SJSA1 (cell line): ENCODE measurements around the gene CLDN7. TPM values are rescaled to one million over a fixed set of nuclear protein-coding genes. Genes with fewer than 3 reads are reported as not detected.

Experiments
- DNase-seq, 2 experiments: peaks; one replicate each; pipeline ENCODE4 v3.0.0-alpha.2; 2015 to 2020; ENCODE audit warnings: low spot score in 2 of 2, low read depth in 1 of 2
- H3K27ac ChIP-seq: fragments of 250-450 bp; sonication (Bioruptor Pico); 2 replicates; pipeline ENCODE4 v1.5.1; 2020; ENCODE audit warnings: mild to moderate bottlenecking, moderate library complexity
- H3K27me3 ChIP-seq: fragments of 250-450 bp; sonication (Bioruptor Pico); replicated peaks from 2 replicates; pipeline ENCODE4 v1.5.1; 2020; ENCODE audit warnings: mild to moderate bottlenecking, moderate library complexity
- H3K36me3 ChIP-seq: fragments of 250-450 bp; sonication (Bioruptor Pico); 2 replicates; pipeline ENCODE4 v1.5.1; 2020; ENCODE audit warnings: mild to moderate bottlenecking
- H3K4me1 ChIP-seq: fragments of 250-450 bp; sonication (Bioruptor Pico); replicated peaks from 2 replicates; pipeline ENCODE4 v1.6.1; 2021; ENCODE audit warnings: mild to moderate bottlenecking
- H3K4me3 ChIP-seq: fragments of 250-450 bp; sonication (Bioruptor Pico); 2 replicates; pipeline ENCODE4 v1.5.1; 2020; ENCODE audit warnings: mild to moderate bottlenecking
- H3K9me3 ChIP-seq: fragments of 250-450 bp; sonication (Bioruptor Pico); replicated peaks from 2 replicates; pipeline ENCODE4 v1.5.1; 2020; ENCODE audit warnings: mild to moderate bottlenecking
- total RNA-seq: library from RNA; depleted of rRNA; stranded (reverse); fragments of >200 nt; shearing (Covaris generic); gene quantifications from 2 replicates; pipeline ENCODE4 v1.2.3, GENCODE V29; 2014

Gene CLDN7
- total RNA-seq, 1 experiment from 2014 or later: not detected

- Histone ChIP-seq H3K9me3 (no peaks in the 10 kb centered on the region), H3K4me1 (peaks cover 18% of the 10 kb centered on the region), H3K4me3 (peak within 1 kb of the TSS; percentile 35), H3K27ac (no peak within 1 kb of the TSS), H3K27me3 (peaks cover 20% of the 10 kb centered on the region), H3K36me3 (no peaks in the 10 kb centered on the region)
- peak; percentile 91 for DNase-seq
Observed at GRCh38 chr17:7281074-7281952, 19.0 kb upstream of the CLDN7 start, which contains the start of gene SLC2A4. Gene SLC2A4, plus strand, starts transcription at chr17:7281718. Its CDS starts 217 bp downstream, at chr17:7281935.

- Histone ChIP-seq H3K27ac (no peak overlapping the region), H3K4me1 (peaks cover 18% of the 10 kb centered on the region), H3K36me3 (no peaks in the 10 kb centered on the region), H3K27me3 (peaks cover 17% of the 10 kb centered on the region), H3K4me3 (peak overlapping the region; percentile 35), H3K9me3 (no peaks in the 10 kb centered on the region)
- peak; percentile 76 to 82 for DNase-seq
Observed at GRCh38 chr17:7280519-7281073, 18.3 kb upstream of the CLDN7 start.

- no peak for DNase-seq
- Histone ChIP-seq H3K9me3 (no peaks in the 10 kb centered on the region), H3K4me3 (no peak overlapping the region), H3K4me1 (peaks cover 18% of the 10 kb centered on the region), H3K36me3 (no peaks in the 10 kb centered on the region), H3K27ac (no peak overlapping the region), H3K27me3 (peaks cover 17% of the 10 kb centered on the region)
Observed at GRCh38 chr17:7279448-7279847, 17.2 kb upstream of the CLDN7 start.

- no peak overlapping the region for H3K27ac ChIP-seq
- no peak overlapping the region for H3K4me3 ChIP-seq
- H3K27me3 ChIP-seq: peaks cover 12% of the 10 kb centered on the region; the same call in 1 of the 2 replicates
- no peaks in the 10 kb centered on the region for H3K36me3 ChIP-seq
- peaks cover 26% of the 10 kb centered on the region for H3K4me1 ChIP-seq
- H3K9me3 ChIP-seq: no peaks in the 10 kb centered on the region
- DNase-seq: no peak
Observed at GRCh38 chr17:7266784-7267183, 4.5 kb upstream of the CLDN7 start.

- DNase-seq: no peak
- peaks cover 26% of the 10 kb centered on the region for H3K4me1 ChIP-seq
- H3K27ac ChIP-seq: no peak overlapping the region
- H3K36me3 ChIP-seq: peaks cover 3% of the 10 kb centered on the region
- H3K9me3 ChIP-seq: no peaks in the 10 kb centered on the region
- no peak overlapping the region for H3K4me3 ChIP-seq
- H3K27me3 ChIP-seq: peaks cover 13% of the 10 kb centered on the region; the same call in 1 of the 2 replicates
Observed at GRCh38 chr17:7263801-7264078, 1.5 kb upstream of the CLDN7 start.

- peaks cover 6% of the 10 kb centered on the region for H3K36me3 ChIP-seq
- no peaks in the 10 kb centered on the region for H3K9me3 ChIP-seq
- no peak for DNase-seq
- no peak overlapping the region for H3K27ac ChIP-seq
- no peak overlapping the region for H3K4me3 ChIP-seq
- peaks cover 13% of the 10 kb centered on the region; the same call in 1 of the 2 replicates for H3K27me3 ChIP-seq
- peaks cover 26% of the 10 kb centered on the region for H3K4me1 ChIP-seq
Observed at GRCh38 chr17:7262935-7263800, 890 bp upstream of the CLDN7 start.

- Histone ChIP-seq H3K4me3 (no peak overlapping the region), H3K36me3 (peaks cover 19% of the 10 kb centered on the region), H3K4me1 (peaks cover 26% of the 10 kb centered on the region), H3K27me3 (peaks cover 13% of the 10 kb centered on the region; the same call in 1 of the 2 replicates), H3K9me3 (no peaks in the 10 kb centered on the region), H3K27ac (no peak overlapping the region)
- no peak for DNase-seq
Observed at GRCh38 chr17:7261379-7262191, 693 bp downstream of the CLDN7 start.

GRCh38 chr17:7260651-7261378 is 1.5 kb downstream of the CLDN7 start:
- Histone ChIP-seq H3K36me3 (peaks cover 26% of the 10 kb centered on the region), H3K4me1 (peaks cover 23% of the 10 kb centered on the region), H3K27me3 (peaks cover 13% of the 10 kb centered on the region; the same call in 1 of the 2 replicates), H3K27ac (no peak overlapping the region), H3K9me3 (no peaks in the 10 kb centered on the region), H3K4me3 (no peak overlapping the region)
- no peak for DNase-seq

- Histone ChIP-seq H3K4me3 (no peak overlapping the region), H3K9me3 (no peaks in the 10 kb centered on the region), H3K27me3 (peaks cover 13% of the 10 kb centered on the region; the same call in 1 of the 2 replicates), H3K36me3 (peaks cover 31% of the 10 kb centered on the region), H3K27ac (no peak overlapping the region), H3K4me1 (peaks cover 18% of the 10 kb centered on the region)
- DNase-seq: no peak
Observed at GRCh38 chr17:7260151-7260550, 2.1 kb downstream of the CLDN7 start.

GRCh38 chr17:7259555-7259889 is 2.8 kb downstream of the CLDN7 start:
- Histone ChIP-seq H3K9me3 (no peaks in the 10 kb centered on the region), H3K27ac (no peak overlapping the region), H3K4me1 (peaks cover 13% of the 10 kb centered on the region), H3K36me3 (peaks cover 35% of the 10 kb centered on the region), H3K4me3 (no peak overlapping the region), H3K27me3 (peaks cover 13% of the 10 kb centered on the region; the same call in 1 of the 2 replicates)
- DNase-seq: no peak

GRCh38 chr17:7258731-7259554 is 3.3 kb downstream of the CLDN7 start:
- Histone ChIP-seq H3K9me3 (no peaks in the 10 kb centered on the region), H3K27me3 (peaks cover 13% of the 10 kb centered on the region; the same call in 1 of the 2 replicates), H3K36me3 (peaks cover 41% of the 10 kb centered on the region), H3K4me3 (no peak overlapping the region), H3K27ac (no peak overlapping the region), H3K4me1 (peaks cover 8% of the 10 kb centered on the region; the same call in 1 of the 2 replicates)
- DNase-seq: no peak
